ENCODE results near the gene EGR1.

EGR1 gene

DNA sequence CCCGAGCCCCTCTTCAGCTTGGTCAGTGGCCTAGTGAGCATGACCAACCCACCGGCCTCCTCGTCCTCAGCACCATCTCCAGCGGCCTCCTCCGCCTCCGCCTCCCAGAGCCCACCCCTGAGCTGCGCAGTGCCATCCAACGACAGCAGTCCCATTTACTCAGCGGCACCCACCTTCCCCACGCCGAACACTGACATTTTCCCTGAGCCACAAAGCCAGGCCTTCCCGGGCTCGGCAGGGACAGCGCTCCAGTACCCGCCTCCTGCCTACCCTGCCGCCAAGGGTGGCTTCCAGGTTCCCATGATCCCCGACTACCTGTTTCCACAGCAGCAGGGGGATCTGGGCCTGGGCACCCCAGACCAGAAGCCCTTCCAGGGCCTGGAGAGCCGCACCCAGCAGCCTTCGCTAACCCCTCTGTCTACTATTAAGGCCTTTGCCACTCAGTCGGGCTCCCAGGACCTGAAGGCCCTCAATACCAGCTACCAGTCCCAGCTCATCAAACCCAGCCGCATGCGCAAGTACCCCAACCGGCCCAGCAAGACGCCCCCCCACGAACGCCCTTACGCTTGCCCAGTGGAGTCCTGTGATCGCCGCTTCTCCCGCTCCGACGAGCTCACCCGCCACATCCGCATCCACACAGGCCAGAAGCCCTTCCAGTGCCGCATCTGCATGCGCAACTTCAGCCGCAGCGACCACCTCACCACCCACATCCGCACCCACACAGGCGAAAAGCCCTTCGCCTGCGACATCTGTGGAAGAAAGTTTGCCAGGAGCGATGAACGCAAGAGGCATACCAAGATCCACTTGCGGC lies 1.8 kb downstream of the EGR1 start:
- H3K27ac ChIP-seq, result no peak overlapping the region
- TF ChIP-seq, protein P1, sequence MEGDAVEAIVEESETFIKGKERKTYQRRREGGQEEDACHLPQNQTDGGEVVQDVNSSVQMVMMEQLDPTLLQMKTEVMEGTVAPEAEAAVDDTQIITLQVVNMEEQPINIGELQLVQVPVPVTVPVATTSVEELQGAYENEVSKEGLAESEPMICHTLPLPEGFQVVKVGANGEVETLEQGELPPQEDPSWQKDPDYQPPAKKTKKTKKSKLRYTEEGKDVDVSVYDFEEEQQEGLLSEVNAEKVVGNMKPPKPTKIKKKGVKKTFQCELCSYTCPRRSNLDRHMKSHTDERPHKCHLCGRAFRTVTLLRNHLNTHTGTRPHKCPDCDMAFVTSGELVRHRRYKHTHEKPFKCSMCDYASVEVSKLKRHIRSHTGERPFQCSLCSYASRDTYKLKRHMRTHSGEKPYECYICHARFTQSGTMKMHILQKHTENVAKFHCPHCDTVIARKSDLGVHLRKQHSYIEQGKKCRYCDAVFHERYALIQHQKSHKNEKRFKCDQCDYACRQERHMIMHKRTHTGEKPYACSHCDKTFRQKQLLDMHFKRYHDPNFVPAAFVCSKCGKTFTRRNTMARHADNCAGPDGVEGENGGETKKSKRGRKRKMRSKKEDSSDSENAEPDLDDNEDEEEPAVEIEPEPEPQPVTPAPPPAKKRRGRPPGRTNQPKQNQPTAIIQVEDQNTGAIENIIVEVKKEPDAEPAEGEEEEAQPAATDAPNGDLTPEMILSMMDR (conservative IDR thresholded peaks at IDR 0.05), result no peak
- no peak for TF ChIP-seq ZFX (IDR thresholded peaks at IDR 0.05)

DNA sequence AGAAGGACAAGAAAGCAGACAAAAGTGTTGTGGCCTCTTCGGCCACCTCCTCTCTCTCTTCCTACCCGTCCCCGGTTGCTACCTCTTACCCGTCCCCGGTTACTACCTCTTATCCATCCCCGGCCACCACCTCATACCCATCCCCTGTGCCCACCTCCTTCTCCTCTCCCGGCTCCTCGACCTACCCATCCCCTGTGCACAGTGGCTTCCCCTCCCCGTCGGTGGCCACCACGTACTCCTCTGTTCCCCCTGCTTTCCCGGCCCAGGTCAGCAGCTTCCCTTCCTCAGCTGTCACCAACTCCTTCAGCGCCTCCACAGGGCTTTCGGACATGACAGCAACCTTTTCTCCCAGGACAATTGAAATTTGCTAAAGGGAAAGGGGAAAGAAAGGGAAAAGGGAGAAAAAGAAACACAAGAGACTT lies 2.4 kb downstream of the EGR1 start:
- H3K27ac ChIP-seq, result no peak overlapping the region
- TF ChIP-seq, protein P1 (conservative IDR thresholded peaks at IDR 0.05), result no peak
- TF ChIP-seq ZFX (IDR thresholded peaks at IDR 0.05), result no peak

DNA sequence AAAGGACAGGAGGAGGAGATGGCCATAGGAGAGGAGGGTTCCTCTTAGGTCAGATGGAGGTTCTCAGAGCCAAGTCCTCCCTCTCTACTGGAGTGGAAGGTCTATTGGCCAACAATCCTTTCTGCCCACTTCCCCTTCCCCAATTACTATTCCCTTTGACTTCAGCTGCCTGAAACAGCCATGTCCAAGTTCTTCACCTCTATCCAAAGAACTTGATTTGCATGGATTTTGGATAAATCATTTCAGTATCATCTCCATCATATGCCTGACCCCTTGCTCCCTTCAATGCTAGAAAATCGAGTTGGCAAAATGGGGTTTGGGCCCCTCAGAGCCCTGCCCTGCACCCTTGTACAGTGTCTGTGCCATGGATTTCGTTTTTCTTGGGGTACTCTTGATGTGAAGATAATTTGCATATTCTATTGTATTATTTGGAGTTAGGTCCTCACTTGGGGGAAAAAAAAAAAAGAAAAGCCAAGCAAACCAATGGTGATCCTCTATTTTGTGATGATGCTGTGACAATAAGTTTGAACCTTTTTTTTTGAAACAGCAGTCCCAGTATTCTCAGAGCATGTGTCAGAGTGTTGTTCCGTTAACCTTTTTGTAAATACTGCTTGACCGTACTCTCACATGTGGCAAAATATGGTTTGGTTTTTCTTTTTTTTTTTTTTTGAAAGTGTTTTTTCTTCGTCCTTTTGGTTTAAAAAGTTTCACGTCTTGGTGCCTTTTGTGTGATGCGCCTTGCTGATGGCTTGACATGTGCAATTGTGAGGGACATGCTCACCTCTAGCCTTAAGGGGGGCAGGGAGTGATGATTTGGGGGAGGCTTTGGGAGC lies 3.1 kb downstream of the EGR1 start:
- no peak overlapping the region for H3K27ac ChIP-seq
- TF ChIP-seq ZFX (IDR thresholded peaks at IDR 0.05), result no peak
- TF ChIP-seq, protein P1 (conservative IDR thresholded peaks at IDR 0.05), result no peak

DNA sequence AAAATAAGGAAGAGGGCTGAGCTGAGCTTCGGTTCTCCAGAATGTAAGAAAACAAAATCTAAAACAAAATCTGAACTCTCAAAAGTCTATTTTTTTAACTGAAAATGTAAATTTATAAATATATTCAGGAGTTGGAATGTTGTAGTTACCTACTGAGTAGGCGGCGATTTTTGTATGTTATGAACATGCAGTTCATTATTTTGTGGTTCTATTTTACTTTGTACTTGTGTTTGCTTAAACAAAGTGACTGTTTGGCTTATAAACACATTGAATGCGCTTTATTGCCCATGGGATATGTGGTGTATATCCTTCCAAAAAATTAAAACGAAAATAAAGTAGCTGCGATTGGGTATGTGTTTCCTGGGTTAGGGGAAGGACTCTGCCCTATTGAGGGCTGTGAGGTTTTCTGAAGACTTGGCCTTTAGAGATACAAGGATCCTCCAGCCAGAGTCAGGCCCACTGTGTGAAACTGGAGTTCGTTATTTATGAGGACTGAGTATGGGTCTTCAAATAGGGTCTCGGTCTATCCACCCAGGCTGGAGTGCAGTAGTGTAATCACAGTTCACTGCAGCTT lies 3.8 kb downstream of the EGR1 start:
- TF ChIP-seq, protein P1 (conservative IDR thresholded peaks at IDR 0.05), result no peak
- no peak for TF ChIP-seq ZFX (IDR thresholded peaks at IDR 0.05)
- H3K27ac ChIP-seq, result no peak overlapping the region

DNA sequence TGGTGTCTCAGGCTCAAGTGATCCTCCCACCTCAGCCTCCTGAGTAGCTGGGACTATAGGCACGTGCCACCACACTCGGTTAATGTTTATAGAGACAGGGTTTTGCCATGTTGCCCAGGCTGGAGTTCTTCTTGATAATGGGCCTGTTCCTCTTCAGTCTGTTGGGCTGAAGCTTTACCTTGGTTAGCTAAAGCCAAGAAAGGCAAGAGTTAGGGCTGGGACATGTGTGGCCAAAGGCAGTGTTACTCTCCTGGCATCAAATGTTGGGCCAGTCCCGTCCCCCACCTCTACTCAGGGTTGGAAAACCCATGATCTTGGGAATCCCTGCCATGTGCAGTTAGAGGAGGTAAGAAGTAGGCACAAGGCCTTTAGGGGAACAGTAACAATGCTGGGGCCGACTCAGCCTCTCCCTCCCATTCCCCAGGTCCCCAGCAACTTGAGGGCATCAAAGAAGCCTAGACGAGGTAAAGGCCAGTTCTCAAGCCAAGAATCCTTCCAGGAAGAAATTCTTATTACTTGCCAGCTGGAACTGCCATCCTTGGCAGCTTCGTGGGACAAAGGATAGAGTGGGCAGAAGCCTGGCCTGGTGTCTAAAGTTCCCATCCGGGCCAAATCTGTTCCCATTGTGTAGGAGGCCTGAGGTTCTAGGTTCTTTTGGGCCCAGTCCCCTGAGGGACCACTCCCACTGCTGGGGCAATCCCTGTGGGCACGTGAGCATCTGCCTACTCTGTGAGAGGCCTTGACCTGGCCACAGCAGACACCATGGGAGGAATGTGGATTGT lies 4.5 kb downstream of the EGR1 start:
- TF ChIP-seq ZFX (IDR thresholded peaks at IDR 0.05), result no peak
- TF ChIP-seq, protein P1 (conservative IDR thresholded peaks at IDR 0.05), result no peak

DNA sequence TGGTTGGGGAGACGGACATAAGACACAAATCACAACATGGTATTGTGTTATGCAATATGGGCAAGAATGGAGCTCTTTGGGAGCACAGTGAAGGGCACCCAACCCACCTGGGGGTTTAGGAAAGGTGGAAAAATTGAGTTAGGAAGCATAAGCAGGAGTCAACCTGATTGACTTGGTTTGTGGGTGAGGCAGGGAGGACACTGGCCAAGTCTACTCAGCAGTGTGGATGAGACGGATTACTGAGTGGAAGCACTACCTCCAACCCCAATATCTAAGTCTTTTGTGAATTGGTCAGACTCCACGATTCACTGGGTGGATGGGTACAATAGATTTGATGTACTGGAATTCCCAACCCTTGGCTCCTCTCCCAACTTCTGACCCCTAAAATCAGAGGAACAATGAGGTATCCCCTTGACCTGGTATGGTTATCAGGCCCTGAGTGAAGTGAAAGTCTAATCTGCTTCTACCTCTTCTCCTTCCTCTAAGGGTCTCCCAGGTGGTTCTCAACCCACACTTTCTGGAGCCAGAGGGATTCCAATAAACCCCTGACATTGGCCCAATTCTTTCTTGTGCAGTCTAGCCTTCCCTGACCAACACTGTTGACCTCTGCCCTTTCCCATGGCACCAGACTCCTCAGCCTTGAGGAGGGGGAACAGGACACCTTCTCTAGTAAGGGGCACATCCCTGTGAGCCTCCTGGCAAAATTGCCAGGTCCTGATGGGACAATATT lies 5.2 kb downstream of the EGR1 start:
- TF ChIP-seq ZFX (IDR thresholded peaks at IDR 0.05), result no peak
- TF ChIP-seq, protein P1 (conservative IDR thresholded peaks at IDR 0.05), result no peak
- no peak overlapping the region for H3K27ac ChIP-seq

More for the DNA sequence above, 4.5 kb downstream of the EGR1 start:
- H3K27ac ChIP-seq, result no peak overlapping the region
